Stomach (tissue), 9 donors: ENCODE data around the gene UNC79. TPM values are rescaled to one million over a fixed set of nuclear protein-coding genes. Genes with fewer than 3 reads are reported as not detected.
"Not testable (repeated sequence)": the region's sequence is repeated elsewhere in the genome, so short reads cannot be mapped to it uniquely, and the experiment has no call there.

Experiments
- DNase-seq, 2 donors: peaks; one replicate each; pipeline versions ENCODE4 v3.0.0 to v3.0.0-alpha.2; 2013 to 2019
- H3K27ac ChIP-seq, 5 donors: fragments of 200-600 bp in 4 of 5; sonication (generic) in 4 of 5; one replicate each; pipeline ENCODE4 v1.5.1; 2013 to 2019; ENCODE audit warnings: mild to moderate bottlenecking in 1 of 5, moderate library complexity in 1 of 5
- H3K27me3 ChIP-seq, 3 donors: fragments of 200-600 bp; sonication (generic); one replicate each; pipeline ENCODE4 v1.5.1; 2017 to 2019; ENCODE audit warnings: mixed run types in 1 of 3
- H3K36me3 ChIP-seq, 4 donors: fragments of 200-600 bp; sonication (generic); 1 replicate in 3 of 4; 2 replicates in 1 of 4; pipeline ENCODE4 v1.5.1; 2016 to 2019
- H3K4me1 ChIP-seq, 4 donors: fragments of 200-600 bp; sonication (generic); one replicate each; pipeline ENCODE4 v1.5.1; 2016 to 2019
- H3K4me3 ChIP-seq, 4 donors: fragments of 200-600 bp; sonication (generic) in 3 of 4; one replicate each; pipeline ENCODE4 v1.5.1; 2016 to 2019; ENCODE audit warnings: mild to moderate bottlenecking in 1 of 4
- H3K9me3 ChIP-seq, 4 donors: fragments of 200-600 bp; sonication (generic); one replicate each; pipeline ENCODE4 v1.5.1; 2016 to 2019
- CTCF ChIP-seq, 7 experiments: fragments of 450-650 bp in 4 of 7; fragments of 200-600 bp in 3 of 7; sonication (generic) in 3 of 7; IDR thresholded peaks; one replicate each; pipeline ENCODE4 v1.5.1; 2016 to 2019; ENCODE audit warnings: antibody characterized with exemption in 7 of 7, control low read depth in 2 of 7, mild to moderate bottlenecking in 1 of 7
- EP300 ChIP-seq: sonication (generic); formaldehyde crosslinking; IDR thresholded peaks from one replicate; pipeline ENCODE4 v1.6.1; 2017; ENCODE audit warnings: antibody characterized with exemption
- POLR2A ChIP-seq, 4 donors: fragments of 450-650 bp; IDR thresholded peaks; one replicate each; pipeline ENCODE4 v1.6.1; 2016; ENCODE audit warnings: antibody characterized with exemption in 4 of 4, control low read depth in 2 of 4, mild to moderate bottlenecking in 1 of 4, moderate library complexity in 1 of 4
- POLR2AphosphoS5 ChIP-seq, 3 donors: sonication (generic); formaldehyde crosslinking; IDR thresholded peaks; one replicate each; pipeline ENCODE4 v1.6.1; 2016; ENCODE audit warnings: antibody characterized with exemption in 3 of 3
- WGBS, 5 donors: extraction: QIAGEN DNeasy Blood & Tissue Kit in 3 of 5; methylation state at CpG; one replicate each; pipeline versions ENCODE4 v1.1.5 to v1.1.7; 2013 to 2018; 5-methylcytosine and 5-hydroxymethylcytosine counted together
- intact Hi-C: fragments of 100-400 bp; cut with DNase I; formaldehyde crosslinking; loops from one replicate; pipeline ENCODE4 v1.15.1; 2023; ENCODE audit warnings: low total_unique reads
- polyA plus RNA-seq, 3 donors: library from polyadenylated mRNA; stranded (reverse); fragments of 200-250 nt; gene quantifications; one replicate each; pipeline ENCODE4 v1.2.3, GENCODE V29; 2013
- total RNA-seq, 5 donors: library from RNA; depleted of rRNA; stranded (reverse); fragments of >200 nt; gene quantifications; one replicate each; pipeline versions ENCODE4 v1.1.0 to v1.2.3, GENCODE V29; 2014 to 2016
- donor health status: healthy with polysubstance abuse.
- donor health status: Bipolar disorder and iron deficiency.
- donor health status: healthy.

UNC79 gene
- total and polyA plus RNA-seq, 8 donors = under 0.01 to 1.9 (median 0.35) TPM; not detected in 2

DNA sequence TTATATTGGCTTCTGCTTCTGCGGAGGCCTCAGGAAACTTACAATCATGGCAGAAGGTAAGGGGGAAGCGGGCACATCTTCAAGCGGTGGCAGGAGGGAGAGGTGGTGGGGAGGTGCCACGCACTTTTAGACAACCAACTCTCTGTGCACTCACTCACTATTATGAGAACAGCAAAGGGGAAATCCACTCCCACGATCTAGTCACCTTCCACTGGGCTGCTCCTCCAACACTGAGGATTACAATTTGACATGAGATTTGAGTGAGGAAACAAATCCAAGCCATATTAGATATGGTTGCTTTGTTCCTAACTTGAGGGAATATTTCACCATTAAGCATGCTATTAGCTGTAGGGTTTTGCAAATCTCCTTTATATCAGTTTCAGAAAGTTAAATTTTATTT lies 80.3 kb downstream of the UNC79 start:
- no peak for TF ChIP-seq EP300
- no peak for TF ChIP-seq POLR2A (IDR thresholded peaks at IDR 0.05)
- TF ChIP-seq CTCF (IDR thresholded peaks at IDR 0.05) = no peak
- no peak for TF ChIP-seq POLR2AphosphoS5 (IDR thresholded peaks at IDR 0.05)
- no peak overlapping the region for H3K4me3 ChIP-seq
- DNase-seq = no peak
- peaks cover 0 to 1% (median 0%) of the 10 kb centered on the region in 4 donors for H3K9me3 ChIP-seq
- intact Hi-C loops = no loop called here
- H3K36me3 ChIP-seq = no peaks in the 10 kb centered on the region
- H3K27me3 ChIP-seq = no peaks in the 10 kb centered on the region
- 86 to 90% (median 87%) methylated on average over 5 of the region's 5 CpGs for WGBS, 5 donors
- no peaks in the 10 kb centered on the region for H3K4me1 ChIP-seq
- H3K27ac ChIP-seq = no peak overlapping the region

GRCh38 chr14:93520053-93520607 lies 89.4 kb downstream of the UNC79 start:
- H3K27me3 ChIP-seq = no peaks in the 10 kb centered on the region
- H3K4me1 ChIP-seq = no peaks in the 10 kb centered on the region
- 85 to 95% (median 93%) methylated on average over 3 of the region's 3 CpGs for WGBS, 5 donors
- no peak overlapping the region for H3K4me3 ChIP-seq
- intact Hi-C loops = no loop called here
- no peaks in the 10 kb centered on the region for H3K36me3 ChIP-seq
- no peak for TF ChIP-seq EP300
- peaks cover 0 to 40% (median 28%) of the 10 kb centered on the region in 4 donors for H3K9me3 ChIP-seq
- DNase-seq = no peak
- no peak overlapping the region for H3K27ac ChIP-seq

- Histone ChIP-seq H3K27me3 (no peaks in the 10 kb centered on the region), H3K4me1 (no peaks in the 10 kb centered on the region), H3K9me3 (peaks cover 0 to 32% (median 24%) of the 10 kb centered on the region in 4 donors), H3K36me3 (no peaks in the 10 kb centered on the region), H3K4me3 (no peak overlapping the region), H3K27ac (no peak overlapping the region)
- no peak for TF ChIP-seq POLR2A (IDR thresholded peaks at IDR 0.05)
- no peak for TF ChIP-seq POLR2AphosphoS5 (IDR thresholded peaks at IDR 0.05)
- no peak for TF ChIP-seq EP300
- TF ChIP-seq CTCF (IDR thresholded peaks at IDR 0.05) = no peak
- intact Hi-C loops = no loop called here
- no peak for DNase-seq
These were observed 91.5 kb downstream of the UNC79 start for GRCh38 chr14:93522221-93522620.

GRCh38 chr14:93525216-93525615 lies 94.5 kb downstream of the UNC79 start:
- DNase-seq, intact Hi-C loops, H3K4me1 ChIP-seq, H3K27ac ChIP-seq, H3K4me3 ChIP-seq, H3K27me3 ChIP-seq, H3K36me3 ChIP-seq: not testable (repeated sequence)
- peaks cover 0 to 14% (median 11%) of the 10 kb centered on the region in 4 donors for H3K9me3 ChIP-seq
- 77 to 83% (median 80%) methylated on average over 5 of the region's 5 CpGs for WGBS, 5 donors

GRCh38 chr14:93525696-93526451 lies 95.1 kb downstream of the UNC79 start:
- H3K4me3 ChIP-seq = no peak overlapping the region
- intact Hi-C loops = no loop called here
- peaks cover 0 to 7% (median 5%) of the 10 kb centered on the region in 4 donors for H3K9me3 ChIP-seq

More at GRCh38 chr14:93525696-93526451, 95.1 kb downstream of the UNC79 start:
- DNase-seq = peak in 1 of 2 donors; percentile 16
- H3K36me3 ChIP-seq = no peaks in the 10 kb centered on the region
- H3K27ac ChIP-seq = no peak overlapping the region
- no peaks in the 10 kb centered on the region for H3K4me1 ChIP-seq
- 94 to 98% (median 97%) methylated on average over 2 of the region's 2 CpGs for WGBS, 5 donors
- H3K27me3 ChIP-seq = no peaks in the 10 kb centered on the region
- TF ChIP-seq CTCF (IDR thresholded peaks at IDR 0.05) = no peak
- no peak for TF ChIP-seq POLR2A (IDR thresholded peaks at IDR 0.05)
- no peak for TF ChIP-seq EP300
- TF ChIP-seq POLR2AphosphoS5 (IDR thresholded peaks at IDR 0.05) = no peak
